Measurements from ENCODE around the gene FABP7.

GRCh38 chr6:122809001-122809400 is 29.5 kb downstream of the FABP7 start:
- TF ChIP-seq, protein P1, sequence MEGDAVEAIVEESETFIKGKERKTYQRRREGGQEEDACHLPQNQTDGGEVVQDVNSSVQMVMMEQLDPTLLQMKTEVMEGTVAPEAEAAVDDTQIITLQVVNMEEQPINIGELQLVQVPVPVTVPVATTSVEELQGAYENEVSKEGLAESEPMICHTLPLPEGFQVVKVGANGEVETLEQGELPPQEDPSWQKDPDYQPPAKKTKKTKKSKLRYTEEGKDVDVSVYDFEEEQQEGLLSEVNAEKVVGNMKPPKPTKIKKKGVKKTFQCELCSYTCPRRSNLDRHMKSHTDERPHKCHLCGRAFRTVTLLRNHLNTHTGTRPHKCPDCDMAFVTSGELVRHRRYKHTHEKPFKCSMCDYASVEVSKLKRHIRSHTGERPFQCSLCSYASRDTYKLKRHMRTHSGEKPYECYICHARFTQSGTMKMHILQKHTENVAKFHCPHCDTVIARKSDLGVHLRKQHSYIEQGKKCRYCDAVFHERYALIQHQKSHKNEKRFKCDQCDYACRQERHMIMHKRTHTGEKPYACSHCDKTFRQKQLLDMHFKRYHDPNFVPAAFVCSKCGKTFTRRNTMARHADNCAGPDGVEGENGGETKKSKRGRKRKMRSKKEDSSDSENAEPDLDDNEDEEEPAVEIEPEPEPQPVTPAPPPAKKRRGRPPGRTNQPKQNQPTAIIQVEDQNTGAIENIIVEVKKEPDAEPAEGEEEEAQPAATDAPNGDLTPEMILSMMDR (IDR thresholded peaks at IDR 0.05), result no peak
- TF ChIP-seq POLR2A (IDR thresholded peaks at IDR 0.05) (no peak), POLR2AphosphoS5 (IDR thresholded peaks at IDR 0.05) (no peak), EP300 (IDR thresholded peaks at IDR 0.05) (no peak)

Measured in stomach (tissue), 4 donors.